Vagina (tissue), 2 donors: ENCODE results near the gene CYTIP.

Source experiments
- CTCF ChIP-seq, 3 experiments: fragments of 450-650 bp in 2 of 3; fragments of 200-600 bp in 1 of 3; sonication (generic) in 1 of 3; IDR thresholded peaks; one replicate each; pipeline ENCODE4 v1.5.1; 2017 to 2019; ENCODE audit warnings: antibody characterized with exemption in 3 of 3, mild to moderate bottlenecking in 2 of 3, moderate library complexity in 2 of 3
- POLR2A ChIP-seq, 2 donors: fragments of 450-650 bp; IDR thresholded peaks; one replicate each; pipeline ENCODE4 v1.6.1; 2017; ENCODE audit warnings: antibody characterized with exemption in 2 of 2, mild to moderate bottlenecking in 2 of 2, moderate library complexity in 2 of 2

- TF ChIP-seq CTCF (IDR thresholded peaks at IDR 0.05) (no peak), POLR2A (IDR thresholded peaks at IDR 0.05) (no peak)
Observed at GRCh38 chr2:157427922-157428303, 16.0 kb downstream of the CYTIP start.
